PC-3 (cell line): ENCODE measurements around the gene TEKT5. TPM values are rescaled to one million over a fixed set of nuclear protein-coding genes. Genes with fewer than 3 reads are reported as not detected.

Experiments used
- ATAC-seq: fragments of 200-7000 bp; cut with Tn5 transposase; 2 replicates; pipeline ENCODE4 v1.9.1; 2020; ENCODE audit warnings: mild to moderate bottlenecking, moderate library complexity
- BruUV-seq: library from RNA; stranded (reverse); fragments of 400-500 nt; replicated peaks from 2 replicates; lab custom pipeline; 2021; lab: Mats Ljungman, UMichigan
- CTCF ChIA-PET: fragments of 300-600 bp; sonication (Branson Sonifier 250); formaldehyde crosslinking; loops from one replicate; lab custom pipeline; 2022; ENCODE audit warnings: antibody characterized with exemption; lab: Charles Lee
- POLR2A ChIA-PET: fragments of 300-600 bp; sonication (Branson Sonifier 250); formaldehyde crosslinking; loops from one replicate; lab custom pipeline; 2022; ENCODE audit warnings: antibody characterized with exemption; ENCODE audit not compliant: unreplicated experiment; lab: Charles Lee
- DNase-seq: peaks from one replicate; pipeline ENCODE4 v3.0.0-alpha.2; 2015
- H2AFZ ChIP-seq: fragments of 300-600 bp; sonication (generic); 2 replicates; pipeline ENCODE4 v1.6.0; 2016; ENCODE audit warnings: antibody characterized with exemption, low read length
- H3F3A ChIP-seq: fragments of 300-600 bp; sonication (generic); one replicate; pipeline ENCODE4 v1.6.0; 2017; ENCODE audit warnings: antibody characterized with exemption, low read length, control low read depth, mild to moderate bottlenecking; ENCODE audit not compliant: unreplicated experiment
- H3K27ac ChIP-seq: fragments of 300-600 bp; sonication (generic); 2 replicates; pipeline ENCODE4 v1.5.1; 2016; ENCODE audit warnings: mild to moderate bottlenecking, low read length
- H3K27me3 ChIP-seq: fragments of 300-600 bp; sonication (generic); 2 replicates; pipeline ENCODE4 v1.6.1; 2016; ENCODE audit warnings: low read length, mixed read lengths
- H3K36me3 ChIP-seq: fragments of 300-600 bp; sonication (generic); 2 replicates; pipeline ENCODE4 v1.6.1; 2016; ENCODE audit warnings: low read depth, mixed run types, low read length, mixed read lengths
- H3K4me1 ChIP-seq: fragments of 300-600 bp; sonication (generic); 2 replicates; pipeline ENCODE4 v1.5.1; 2016; ENCODE audit warnings: low read length; ENCODE audit not compliant: insufficient read depth
- H3K4me2 ChIP-seq: fragments of 300-600 bp; sonication (generic); 2 replicates; pipeline ENCODE4 v1.6.0; 2016; ENCODE audit warnings: low read length
- H3K4me3 ChIP-seq: fragments of 300-600 bp; sonication (generic); 2 replicates; pipeline ENCODE4 v1.5.1; 2016; ENCODE audit warnings: mild to moderate bottlenecking, low read length, mixed read lengths
- H3K79me2 ChIP-seq: fragments of 300-600 bp; sonication (generic); 2 replicates; pipeline ENCODE4 v1.6.1; 2017; ENCODE audit warnings: low read length, mixed read lengths
- H3K9ac ChIP-seq: fragments of 300-600 bp; sonication (generic); 2 replicates; pipeline ENCODE4 v1.6.0; 2016; ENCODE audit warnings: mild to moderate bottlenecking, low read length
- H3K9me2 ChIP-seq: fragments of 300-600 bp; sonication (generic); replicated peaks from 2 replicates; pipeline ENCODE4 v1.6.1; 2016; ENCODE audit warnings: mixed run types, low read length, mixed read lengths
- H3K9me3 ChIP-seq: fragments of 300-600 bp; sonication (generic); 2 replicates; pipeline ENCODE4 v1.6.1; 2016; ENCODE audit warnings: low read length, mixed read lengths
- H4K20me1 ChIP-seq: fragments of 300-600 bp; sonication (generic); 2 replicates; pipeline ENCODE4 v1.6.1; 2016; ENCODE audit warnings: low read length, mixed read lengths
- CTCF ChIP-seq: fragments of 300-600 bp; sonication (generic); conservative IDR thresholded peaks from 2 replicates; pipeline ENCODE4 v1.5.1; 2017; ENCODE audit warnings: antibody characterized with exemption, low read depth, mild to moderate bottlenecking, low read length
- EZH2 ChIP-seq: fragments of 300-600 bp; sonication (generic); IDR thresholded peaks from one replicate; pipeline ENCODE4 v1.6.1; 2017; ENCODE audit warnings: antibody characterized with exemption, mild to moderate bottlenecking, low read length; ENCODE audit not compliant: unreplicated experiment
- EZH2phosphoT487 ChIP-seq: fragments of 300-600 bp; sonication (generic); IDR thresholded peaks from 2 replicates; pipeline ENCODE4 v1.6.1; 2018; ENCODE audit warnings: mild to moderate bottlenecking, antibody characterized with exemption, low read length, borderline replicate concordance
- intact Hi-C: fragments of 100-400 bp; cut with micrococcal nuclease; formaldehyde crosslinking; loops from 2 replicates; pipeline ENCODE4 v1.9.0; 2023
- total RNA-seq: library from RNA; depleted of rRNA; stranded (reverse); fragments of >200 nt; gene quantifications from 2 replicates; pipeline ENCODE4 v1.2.3, GENCODE V29; 2014

The TEKT5 gene
- total RNA-seq, 1 experiment from 2014 or later: not detected

- DNase-seq: no peak
- CTCF ChIA-PET: no interaction called here
- no peaks in the 10 kb centered on the region for H3K9me3 ChIP-seq
- H3K9ac ChIP-seq: no peak overlapping the region
- no peaks in the 10 kb centered on the region for H3F3A ChIP-seq
- no peak overlapping the region for H3K27ac ChIP-seq
- no peaks in the 10 kb centered on the region for H3K9me2 ChIP-seq
- no peak for TF ChIP-seq CTCF
- no peak for TF ChIP-seq EZH2
- TF ChIP-seq EZH2phosphoT487: no peak
- H3K36me3 ChIP-seq: no peaks in the 10 kb centered on the region
- no peak for ATAC-seq
- no peak overlapping the region for H3K4me3 ChIP-seq
- no peaks in the 10 kb centered on the region for H3K27me3 ChIP-seq
- peaks cover 7% of the 10 kb centered on the region for H3K4me1 ChIP-seq
- POLR2A ChIA-PET: no interaction called here
- no peak overlapping the region for H3K4me2 ChIP-seq
- no TSS peak for BruUV-seq
- H2AFZ ChIP-seq: no peak overlapping the region
- no peaks in the 10 kb centered on the region for H3K79me2 ChIP-seq
- intact Hi-C loops: no loop called here
- no peaks in the 10 kb centered on the region for H4K20me1 ChIP-seq
Observed at GRCh38 chr16:10728003-10728887, 33.5 kb upstream of the TEKT5 start.

- peak; percentile 51 for DNase-seq
- intact Hi-C loops: no loop called here
- BruUV-seq: no TSS peak
Observed at GRCh38 chr16:10708969-10709368, 14.2 kb upstream of the TEKT5 start.

More at GRCh38 chr16:10708969-10709368, 14.2 kb upstream of the TEKT5 start:
- peak; percentile 80 for ATAC-seq
- Histone ChIP-seq H3F3A (no peaks in the 10 kb centered on the region), H3K9ac (no peak overlapping the region), H3K27me3 (no peaks in the 10 kb centered on the region), H3K4me2 (peak overlapping the region; percentile 66), H3K9me3 (no peaks in the 10 kb centered on the region), H3K27ac (no peak overlapping the region), H3K4me1 (peaks cover 4% of the 10 kb centered on the region), H4K20me1 (no peaks in the 10 kb centered on the region), H3K9me2 (no peaks in the 10 kb centered on the region), H3K4me3 (peak overlapping the region; percentile 33; the same call in 1 of the 2 replicates), H3K36me3 (no peaks in the 10 kb centered on the region), H3K79me2 (no peaks in the 10 kb centered on the region), H2AFZ (peak overlapping the region; percentile 43)
- TF ChIP-seq EZH2 (no peak), CTCF (no peak), EZH2phosphoT487 (no peak)
- CTCF ChIA-PET: no interaction called here
- POLR2A ChIA-PET: no interaction called here
